D721Med (cell line): ENCODE data around the gene EXOC1.

ENCODE experiments used
- DNase-seq: peaks from one replicate; pipeline ENCODE4 v3.0.0; 2011; ENCODE audit warnings: low spot score; ENCODE audit not compliant: insufficient read length
- FAIRE-seq: peaks from 2 replicates; lab custom pipeline; 2011; peaks lifted over from hg19 to GRCh38; lab: Jason Lieb, UNC
- CTCF ChIP-seq: IDR thresholded peaks from 2 replicates; pipeline ENCODE4 v1.5.1; 2012; ENCODE audit warnings: mild to moderate bottlenecking, control low read depth; ENCODE audit not compliant: insufficient read depth; ENCODE audit errors: missing control alignments

The EXOC1 gene, protein sequence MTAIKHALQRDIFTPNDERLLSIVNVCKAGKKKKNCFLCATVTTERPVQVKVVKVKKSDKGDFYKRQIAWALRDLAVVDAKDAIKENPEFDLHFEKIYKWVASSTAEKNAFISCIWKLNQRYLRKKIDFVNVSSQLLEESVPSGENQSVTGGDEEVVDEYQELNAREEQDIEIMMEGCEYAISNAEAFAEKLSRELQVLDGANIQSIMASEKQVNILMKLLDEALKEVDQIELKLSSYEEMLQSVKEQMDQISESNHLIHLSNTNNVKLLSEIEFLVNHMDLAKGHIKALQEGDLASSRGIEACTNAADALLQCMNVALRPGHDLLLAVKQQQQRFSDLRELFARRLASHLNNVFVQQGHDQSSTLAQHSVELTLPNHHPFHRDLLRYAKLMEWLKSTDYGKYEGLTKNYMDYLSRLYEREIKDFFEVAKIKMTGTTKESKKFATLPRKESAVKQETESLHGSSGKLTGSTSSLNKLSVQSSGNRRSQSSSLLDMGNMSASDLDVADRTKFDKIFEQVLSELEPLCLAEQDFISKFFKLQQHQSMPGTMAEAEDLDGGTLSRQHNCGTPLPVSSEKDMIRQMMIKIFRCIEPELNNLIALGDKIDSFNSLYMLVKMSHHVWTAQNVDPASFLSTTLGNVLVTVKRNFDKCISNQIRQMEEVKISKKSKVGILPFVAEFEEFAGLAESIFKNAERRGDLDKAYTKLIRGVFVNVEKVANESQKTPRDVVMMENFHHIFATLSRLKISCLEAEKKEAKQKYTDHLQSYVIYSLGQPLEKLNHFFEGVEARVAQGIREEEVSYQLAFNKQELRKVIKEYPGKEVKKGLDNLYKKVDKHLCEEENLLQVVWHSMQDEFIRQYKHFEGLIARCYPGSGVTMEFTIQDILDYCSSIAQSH

DNA sequence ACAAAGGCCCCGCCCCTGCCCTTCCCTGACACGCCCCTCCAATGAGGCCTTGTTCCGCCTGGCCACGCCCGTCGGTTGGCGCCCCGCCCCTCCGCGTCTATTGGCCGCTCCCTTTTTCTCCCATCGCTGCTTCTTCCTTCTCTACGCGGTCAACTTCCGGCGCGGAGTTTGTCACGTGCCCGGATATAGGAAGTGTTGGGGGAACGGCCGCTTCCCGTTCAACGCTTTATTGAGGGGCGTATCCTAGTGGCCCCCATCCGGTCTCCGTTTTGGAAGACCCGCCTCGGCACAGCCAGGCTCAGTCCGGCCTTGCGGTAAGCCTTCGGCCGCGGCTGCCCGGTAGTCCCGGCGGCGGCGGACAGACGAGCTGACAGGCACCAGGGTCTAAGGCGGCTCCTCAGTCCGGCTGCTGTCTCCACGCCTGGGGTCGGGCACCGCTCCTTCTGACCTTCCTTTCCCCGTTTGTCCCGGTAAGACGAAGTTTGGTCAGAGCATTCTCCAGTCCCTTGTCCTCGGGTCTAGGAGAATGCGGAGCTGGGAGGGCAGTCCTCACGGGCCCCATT lies at the start of gene EXOC1:
Gene EXOC1 (plus strand): TSS at position 165 of the 563 bp plus-strand sequence. CDS start 4,676 bp downstream, outside the sequence.
- TF ChIP-seq CTCF, result no peak
- FAIRE-seq (no peak), DNase-seq (peak; percentile 46)

DNA sequence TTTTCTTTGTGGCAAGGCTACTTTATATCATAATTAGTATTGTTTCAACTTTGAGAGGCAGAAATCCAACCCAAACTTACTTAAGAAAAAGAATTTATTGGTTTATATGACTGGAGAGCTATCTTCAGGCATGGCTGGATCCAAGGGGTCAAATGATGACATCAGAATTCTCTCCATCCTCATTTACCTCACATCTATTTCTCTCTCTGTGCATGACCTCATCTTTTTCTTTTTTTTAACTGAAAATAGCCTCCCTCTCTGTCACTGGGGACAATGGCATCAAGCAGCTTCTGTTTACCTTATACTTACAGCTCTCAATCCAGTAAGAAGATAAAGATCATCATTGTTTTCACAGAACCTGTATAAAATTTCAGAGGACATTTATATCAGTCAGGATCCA lies 45.9 kb upstream of the EXOC1 start:
- no peak for TF ChIP-seq CTCF
- FAIRE-seq (no peak), DNase-seq (no peak)

DNA sequence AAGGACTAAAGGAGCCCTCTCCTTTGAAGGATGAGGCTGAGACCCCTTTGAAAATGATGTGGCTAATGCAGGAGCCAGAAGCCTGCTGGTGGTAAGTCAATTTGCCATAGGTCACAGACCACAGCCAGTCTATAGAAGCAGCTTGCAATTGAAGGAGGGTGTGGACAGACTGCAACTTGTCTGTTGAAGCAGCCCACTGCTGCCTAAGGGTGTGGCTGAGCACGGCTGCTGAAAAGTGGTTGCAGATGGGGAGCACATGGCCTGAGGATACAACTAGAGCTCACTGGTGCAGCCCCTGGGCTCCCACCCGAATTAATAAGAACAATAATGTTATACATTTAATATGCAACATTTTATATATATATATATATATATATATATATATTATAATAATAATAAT lies 45.3 kb upstream of the EXOC1 start:
- DNase-seq (no peak), FAIRE-seq (no peak)
- no peak for TF ChIP-seq CTCF

DNA sequence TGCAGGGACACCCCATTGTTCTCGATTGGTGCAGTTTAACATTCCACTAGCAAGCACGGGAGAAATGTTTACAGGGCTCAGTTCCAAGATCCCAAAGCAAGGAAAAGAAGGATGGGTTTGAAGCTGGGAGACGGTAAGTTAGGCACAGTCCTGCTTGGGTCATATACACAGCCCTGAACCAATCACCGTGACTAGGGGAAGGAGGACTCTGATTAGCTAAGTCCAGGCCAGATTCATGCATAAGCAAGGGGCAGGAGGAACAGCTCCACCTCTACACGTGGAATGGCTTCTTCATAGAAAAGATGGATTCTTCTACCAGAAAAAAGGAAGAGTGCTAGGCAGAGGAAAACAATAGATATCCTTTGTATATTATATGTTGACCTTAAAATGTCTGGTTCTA lies 44.8 kb upstream of the EXOC1 start:
- no peak for TF ChIP-seq CTCF

GRCh38 chr4:55817691-55818090 lies 35.8 kb upstream of the EXOC1 start:
- FAIRE-seq (no peak), DNase-seq (no peak)
- TF ChIP-seq CTCF, result no peak

More for the DNA sequence above, 44.8 kb upstream of the EXOC1 start:
- DNase-seq (no peak), FAIRE-seq (no peak)

GRCh38 chr4:55819634-55820033 lies 33.8 kb upstream of the EXOC1 start, which contains the start of gene EXOC1L:
EXOC1L (plus strand) TSS chr4:55819790; CDS start chr4:55820027, 237 bp downstream.
- FAIRE-seq (no peak), DNase-seq (no peak)
- no peak for TF ChIP-seq CTCF
